Activated CD8-positive, alpha-beta memory T cell treated with anti-CD3 and anti-CD28 coated beads, Interleukin-2, amount 50 U/mL, for 24 hours (primary cell): ENCODE results near the gene ARHGAP45.

Experiments
- DNase-seq: peaks from one replicate; pipeline ENCODE4 v3.0.0-alpha.2; 2020; ENCODE audit errors: extremely low read depth

Gene ARHGAP45

GRCh38 chr19:1085676-1086442, 18.9 kb downstream of the ARHGAP45 start:
- no peak for DNase-seq

- DNase-seq: no peak
Observed at GRCh38 chr19:1086613-1087012, 19.6 kb downstream of the ARHGAP45 start.

- DNase-seq: no peak
Observed at GRCh38 chr19:1087813-1088415, 20.9 kb downstream of the ARHGAP45 start.

GRCh38 chr19:1088416-1089010, 21.5 kb downstream of the ARHGAP45 start:
- no peak for DNase-seq

- no peak for DNase-seq
Observed at GRCh38 chr19:1089126-1089771, 22.3 kb downstream of the ARHGAP45 start.

- DNase-seq: no peak
Observed at GRCh38 chr19:1089891-1090290, 22.9 kb downstream of the ARHGAP45 start.

- no peak for DNase-seq
Observed at GRCh38 chr19:1090731-1091543, 24.0 kb downstream of the ARHGAP45 start.

GRCh38 chr19:1091544-1092175, 24.7 kb downstream of the ARHGAP45 start:
- no peak for DNase-seq

- DNase-seq: no peak
Observed at GRCh38 chr19:1093330-1093729, 26.4 kb downstream of the ARHGAP45 start.

GRCh38 chr19:1093811-1094553, 27.0 kb downstream of the ARHGAP45 start:
- DNase-seq: no peak

GRCh38 chr19:1094655-1094977, 27.6 kb downstream of the ARHGAP45 start:
- DNase-seq: no peak

GRCh38 chr19:1094978-1095701, 28.2 kb downstream of the ARHGAP45 start, which contains the start of gene POLR2E:
Gene POLR2E (minus strand): TSS chr19:1095375. CDS start chr19:1095315, 60 bp downstream.
- DNase-seq: peak; percentile 89

GRCh38 chr19:1097810-1098176, 30.8 kb downstream of the ARHGAP45 start:
- no peak for DNase-seq

GRCh38 chr19:1098177-1099051, 31.4 kb downstream of the ARHGAP45 start:
- no peak for DNase-seq

- DNase-seq: no peak
Observed at GRCh38 chr19:1101337-1101698, 34.4 kb downstream of the ARHGAP45 start.

GRCh38 chr19:1102407-1103131, 35.6 kb downstream of the ARHGAP45 start:
- no peak for DNase-seq

GRCh38 chr19:1103132-1103707, 36.3 kb downstream of the ARHGAP45 start:
- no peak for DNase-seq

GRCh38 chr19:1103708-1104310, 36.8 kb downstream of the ARHGAP45 start, which contains the start of gene GPX4:
Gene GPX4 (plus strand): TSS chr19:1103994. CDS start chr19:1104044, 50 bp downstream.
- DNase-seq: peak; percentile 90
